Muscle of arm (tissue), 12 donors: ENCODE results near the gene ZNF254. TPM values are rescaled to one million over a fixed set of nuclear protein-coding genes. Genes with fewer than 3 reads are reported as not detected.

Experiments
- DNase-seq: peaks from one replicate; pipeline ENCODE4 v3.0.0-alpha.2; 2013
- polyA plus RNA-seq, 12 donors: library from polyadenylated mRNA; unstranded; fragments of 120-200 nt; gene quantifications; one replicate each; pipeline ENCODE4 v1.2.1, GENCODE V29; 2013; ENCODE audit not compliant: insufficient read length in 12 of 12

Gene ZNF254
- polyA plus RNA-seq, 12 donors, result 10.1 to 22.7 (median 21.0) TPM; not detected in 1

DNA sequence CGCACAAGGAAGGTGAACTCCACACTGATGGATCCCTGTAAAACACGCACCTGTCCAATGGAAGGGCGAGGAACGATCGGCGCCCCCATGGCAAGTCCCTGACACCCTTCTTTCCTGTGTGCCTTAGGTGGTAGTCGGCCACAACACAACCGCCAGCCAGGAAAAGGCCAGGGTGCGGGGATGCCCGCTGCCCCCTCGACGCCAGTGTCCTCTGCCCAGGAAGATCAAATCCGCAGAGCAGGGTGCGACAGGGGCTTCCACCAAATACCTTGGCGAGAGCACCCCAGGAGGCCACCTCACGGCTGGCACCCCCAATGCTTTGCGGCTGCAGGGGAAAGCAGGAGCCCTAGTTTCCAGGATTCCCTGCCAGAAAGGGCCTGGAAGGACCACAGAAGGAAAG lies 91.2 kb downstream of the ZNF254 start:
- DNase-seq, result no peak

Other genes with a start within 250 kb of the ZNF254 start
- 1 to 10 TPM in 10 of 12 donors, not detected in 2; 2.4 to 7.0 (median 4.2) TPM for gene ZNF726, start 172.3 kb upstream of the ZNF254 start, polyA plus RNA-seq